Keratinocyte (primary cell): ENCODE measurements around the gene CD8B2. TPM values are rescaled to one million over a fixed set of nuclear protein-coding genes. Genes with fewer than 3 reads are reported as not detected.
A peak's percentile ranks its signal among the peaks of the same experiment; 100 is the strongest.
"Not testable (repeated sequence)": the region's sequence is repeated elsewhere in the genome, so short reads cannot be mapped to it uniquely, and the experiment has no call there.

Experiments used
- DNase-seq: peaks from one replicate; pipeline ENCODE4 v3.0.0-alpha.2; 2011; ENCODE audit warnings: low read depth, missing footprints, low spot score
- FAIRE-seq: peaks from 2 replicates; lab custom pipeline; 2011; peaks lifted over from hg19 to GRCh38; lab: Jason Lieb, UNC
- H2AFZ ChIP-seq: 2 replicates; pipeline ENCODE4 v1.6.0; 2012; ENCODE audit warnings: low read length, control low read depth, inconsistent platforms; ENCODE audit not compliant: control insufficient read depth
- H3K27ac ChIP-seq: 2 replicates; pipeline ENCODE4 v1.5.1; 2011; ENCODE audit warnings: low read length; ENCODE audit not compliant: control insufficient read depth, insufficient read depth
- H3K27me3 ChIP-seq: 3 replicates; pipeline ENCODE4 v1.6.0; 2011; ENCODE audit warnings: low read length; ENCODE audit not compliant: control insufficient read depth, insufficient read depth; ENCODE audit errors: extremely low read depth
- H3K36me3 ChIP-seq, 2 experiments: 2 replicates in 1 of 2; 3 replicates in 1 of 2; pipeline ENCODE4 v1.5.1; 2011; ENCODE audit warnings: low read length in 2 of 2, mild to moderate bottlenecking in 1 of 2; ENCODE audit not compliant: control insufficient read depth in 2 of 2, insufficient read depth in 2 of 2; ENCODE audit errors: extremely low read depth in 1 of 2
- H3K4me1 ChIP-seq: 3 replicates; pipeline ENCODE4 v1.5.1; 2011; ENCODE audit warnings: low read length; ENCODE audit not compliant: control insufficient read depth, insufficient read depth; ENCODE audit errors: extremely low read depth
- H3K4me2 ChIP-seq: 3 replicates; pipeline ENCODE4 v1.6.0; 2011; ENCODE audit warnings: low read depth, low read length; ENCODE audit not compliant: control insufficient read depth, insufficient read depth; ENCODE audit errors: extremely low read depth
- H3K4me3 ChIP-seq, 3 experiments: fragments of 200-600 bp in 1 of 3; sonication (generic) in 1 of 3; 2 replicates in 2 of 3; 3 replicates in 1 of 3; pipeline ENCODE4 v1.5.1; 2011 to 2016; ENCODE audit warnings: low read length in 3 of 3, mild to moderate bottlenecking in 3 of 3, control low read depth in 2 of 3, inconsistent platforms in 1 of 3, low read depth in 1 of 3, mixed read lengths in 1 of 3, mixed run types in 1 of 3, moderate library complexity in 1 of 3; ENCODE audit not compliant: control insufficient read depth in 2 of 3, insufficient read depth in 2 of 3; ENCODE audit errors: extremely low read depth in 1 of 3
- H3K79me2 ChIP-seq: 2 replicates; pipeline ENCODE4 v1.6.0; 2012; ENCODE audit warnings: low read length; ENCODE audit not compliant: control insufficient read depth, insufficient read depth
- H3K9ac ChIP-seq: 3 replicates; pipeline ENCODE4 v1.6.0; 2011; ENCODE audit warnings: low read length; ENCODE audit not compliant: control insufficient read depth, insufficient read depth; ENCODE audit errors: extremely low read depth
- H3K9me1 ChIP-seq: 3 replicates; pipeline ENCODE4 v1.6.0; 2011; ENCODE audit warnings: low read length; ENCODE audit not compliant: control insufficient read depth, insufficient read depth; ENCODE audit errors: extremely low read depth
- H3K9me3 ChIP-seq: 2 replicates; pipeline ENCODE4 v1.5.1; 2012; ENCODE audit warnings: low read depth, low read length; ENCODE audit not compliant: control insufficient read depth
- H4K20me1 ChIP-seq: 3 replicates; pipeline ENCODE4 v1.6.0; 2011; ENCODE audit warnings: low read length; ENCODE audit not compliant: control insufficient read depth, insufficient read depth; ENCODE audit errors: extremely low read depth
- dilution Hi-C: fragments of 300-500 bp; cut with MboI; formaldehyde crosslinking; loops from one replicate; pipeline ENCODE4 v1.7.0; 2020; ENCODE audit warnings: low sequenced_read_pairs; ENCODE audit not compliant: extremely low pct_ligation_motif_present
- polyA plus RNA-seq, 5 experiments: library from polyadenylated mRNA; depleted of rRNA in 3 of 5; stranded (reverse) in 3 of 5; stranded (forward) in 1 of 5; unstranded in 1 of 5; fragments of >200 nt; gene quantifications; 1 replicate in 1 of 5; 2 replicates in 3 of 5; 3 replicates in 1 of 5; pipeline versions ENCODE4 v1.2.1 to v1.2.3, GENCODE V29; 2011 to 2012; ENCODE audit warnings: missing spikeins in 2 of 5, low read depth in 1 of 5, low replicate concordance in 1 of 5

Gene CD8B2
- polyA plus RNA-seq, 1 donor (not counting 4 experiments of a cell fraction or from before 2014, with no cell fraction given), result not detected

GRCh38 chr2:106509374-106509770 lies 22.2 kb downstream of the CD8B2 start:
- FAIRE-seq, H2AFZ ChIP-seq, DNase-seq, H3K9ac ChIP-seq, H3K27ac ChIP-seq, H3K9me3 ChIP-seq, dilution Hi-C loops, H3K36me3 ChIP-seq, H4K20me1 ChIP-seq, H3K79me2 ChIP-seq, H3K4me2 ChIP-seq, H3K4me1 ChIP-seq, H3K4me3 ChIP-seq, H3K9me1 ChIP-seq, H3K27me3 ChIP-seq: not testable (repeated sequence)

- H3K36me3 ChIP-seq, H3K4me3 ChIP-seq, H3K9ac ChIP-seq, H3K9me3 ChIP-seq, H3K4me2 ChIP-seq, H4K20me1 ChIP-seq, H3K4me1 ChIP-seq, FAIRE-seq, H3K79me2 ChIP-seq, H3K27me3 ChIP-seq, H3K27ac ChIP-seq, H2AFZ ChIP-seq, dilution Hi-C loops, DNase-seq, H3K9me1 ChIP-seq: not testable (repeated sequence)
Observed at GRCh38 chr2:106510791-106511190, 23.6 kb downstream of the CD8B2 start.

DNA sequence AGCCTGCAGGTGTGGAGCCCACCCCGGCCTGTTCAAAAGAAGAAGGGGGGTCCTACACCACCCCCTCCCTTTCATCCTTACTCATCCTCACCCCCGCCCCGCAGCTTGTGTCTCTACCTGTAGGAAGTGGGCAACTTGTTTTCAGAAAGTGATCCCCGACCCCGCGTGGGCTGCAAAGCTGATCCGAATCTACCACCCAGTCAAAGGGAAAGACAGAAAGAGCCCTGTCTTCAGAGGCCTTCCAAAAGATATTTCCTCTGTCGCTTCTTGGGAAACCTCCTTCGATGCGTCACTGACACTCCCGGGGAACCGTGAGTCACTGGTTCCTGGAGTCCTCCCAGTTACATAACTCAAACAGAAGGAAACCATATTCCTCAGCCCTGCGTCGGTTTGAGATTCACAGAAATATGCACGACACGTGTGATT lies 24.3 kb downstream of the CD8B2 start:
- peak; percentile 100 for FAIRE-seq
- H3K4me3 ChIP-seq, result not testable (repeated sequence)

DNA sequence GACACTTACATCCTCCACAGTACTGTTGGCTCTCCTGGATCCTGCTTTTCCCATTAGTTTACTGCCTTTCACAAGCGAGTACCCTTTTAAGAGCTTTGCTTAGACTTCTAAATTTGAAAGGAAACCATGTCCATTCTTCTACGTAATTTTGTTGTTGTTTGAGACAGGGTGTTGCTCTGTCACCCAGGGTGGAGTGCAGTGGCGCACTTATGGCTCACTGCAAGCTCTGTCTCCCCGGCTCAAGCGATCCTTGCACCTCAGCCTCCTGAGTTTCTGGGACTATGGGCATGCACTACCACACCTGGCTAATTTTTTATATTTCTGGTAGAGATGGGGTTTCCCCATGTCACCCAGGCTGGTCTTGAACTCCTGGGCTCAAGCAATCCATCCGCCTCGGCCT lies 24.8 kb downstream of the CD8B2 start:
- H3K36me3 ChIP-seq, result not testable (repeated sequence)

More for the DNA sequence above, 24.3 kb downstream of the CD8B2 start:
- H3K4me1 ChIP-seq, H3K9me3 ChIP-seq, H4K20me1 ChIP-seq, H3K27me3 ChIP-seq, H3K9ac ChIP-seq, H3K79me2 ChIP-seq, H3K27ac ChIP-seq, dilution Hi-C loops, H3K9me1 ChIP-seq, H3K36me3 ChIP-seq: not testable (repeated sequence)
- H2AFZ ChIP-seq, result peak overlapping the region; percentile 74
- peak; percentile 7 for DNase-seq
- H3K4me2 ChIP-seq, result peak overlapping the region; percentile 51

GRCh38 chr2:106513391-106513790 lies 26.2 kb downstream of the CD8B2 start:
- H3K4me3 ChIP-seq, H3K9me3 ChIP-seq, H3K4me1 ChIP-seq, H3K4me2 ChIP-seq, H3K27ac ChIP-seq, DNase-seq, H3K36me3 ChIP-seq, dilution Hi-C loops, H3K27me3 ChIP-seq, H3K9me1 ChIP-seq, FAIRE-seq, H3K9ac ChIP-seq, H4K20me1 ChIP-seq, H2AFZ ChIP-seq, H3K79me2 ChIP-seq: not testable (repeated sequence)

More for the DNA sequence above, 24.8 kb downstream of the CD8B2 start:
- dilution Hi-C loops, H3K4me3 ChIP-seq, H4K20me1 ChIP-seq, H3K9me1 ChIP-seq, H3K27me3 ChIP-seq, FAIRE-seq, H3K9ac ChIP-seq, DNase-seq, H3K9me3 ChIP-seq, H3K4me1 ChIP-seq, H3K79me2 ChIP-seq: not testable (repeated sequence)
- H3K4me2 ChIP-seq, result peak overlapping the region; percentile 51
- H2AFZ ChIP-seq, result peak overlapping the region; percentile 74
- peak overlapping the region; percentile 26 for H3K27ac ChIP-seq
